ENCODE data around the gene HEYL. TPM values are rescaled to one million over a fixed set of nuclear protein-coding genes. Genes with fewer than 3 reads are reported as not detected.

Gene HEYL
- total and polyA plus RNA-seq, 7 donors: 0.92 to 14.7 (median 2.5) TPM

GRCh38 chr1:39680751-39681150 lies 41.3 kb upstream of the HEYL start:
- TF ChIP-seq CTCF (IDR thresholded peaks at IDR 0.05): no peak
- no peaks in the 10 kb centered on the region for H3K36me3 ChIP-seq
- H3K27me3 ChIP-seq: peaks cover 0 to 31% (median 23%) of the 10 kb centered on the region in 3 donors
- WGBS, 2 donors: 49 to 57% methylated on average over 4 of the region's 4 CpGs
- no peak overlapping the region for H3K27ac ChIP-seq
- H3K9me3 ChIP-seq: no peaks in the 10 kb centered on the region
- H3K4me1 ChIP-seq: no peaks in the 10 kb centered on the region
- no peak overlapping the region for H3K4me3 ChIP-seq
- intact Hi-C loops (cut with DNase I): no loop called here
- DNase-seq: no peak

- no peak for DNase-seq
- Histone ChIP-seq H3K27ac (no peak overlapping the region), H3K4me3 (no peak overlapping the region), H3K9me3 (no peaks in the 10 kb centered on the region), H3K4me1 (no peaks in the 10 kb centered on the region), H3K27me3 (peaks cover 0 to 28% (median 19%) of the 10 kb centered on the region in 3 donors), H3K36me3 (no peaks in the 10 kb centered on the region)
- TF ChIP-seq EP300 (IDR thresholded peaks at IDR 0.05): no peak
- no peak for TF ChIP-seq POLR2A (IDR thresholded peaks at IDR 0.05)
- intact Hi-C loops (cut with DNase I): no loop called here
- 63 to 73% methylated on average over 2 of the region's 2 CpGs for WGBS, 2 donors
Observed at GRCh38 chr1:39679821-39680220, 40.4 kb upstream of the HEYL start.

- TF ChIP-seq EP300 (IDR thresholded peaks at IDR 0.05) (no peak), POLR2AphosphoS5 (IDR thresholded peaks at IDR 0.05) (no peak), POLR2A (IDR thresholded peaks at IDR 0.05) (no peak), CTCF (IDR thresholded peaks at IDR 0.05) (no peak)
- DNase-seq: no peak
- 80 to 81% methylated on average over 2 of the region's 2 CpGs for WGBS, 2 donors
- Histone ChIP-seq H3K27me3 (peaks cover 0 to 18% (median 9%) of the 10 kb centered on the region in 3 donors), H3K36me3 (no peaks in the 10 kb centered on the region), H3K9me3 (no peaks in the 10 kb centered on the region), H3K4me3 (no peak overlapping the region), H3K4me1 (no peaks in the 10 kb centered on the region), H3K27ac (no peak overlapping the region)
- intact Hi-C loops (cut with DNase I): no loop called here
Observed at GRCh38 chr1:39678889-39679288, 39.4 kb upstream of the HEYL start.

GRCh38 chr1:39677645-39678044 lies 38.2 kb upstream of the HEYL start:
- Histone ChIP-seq H3K27me3 (peaks cover 0 to 6% (median 0%) of the 10 kb centered on the region in 3 donors), H3K27ac (no peak overlapping the region), H3K36me3 (no peaks in the 10 kb centered on the region), H3K4me1 (no peaks in the 10 kb centered on the region), H3K9me3 (no peaks in the 10 kb centered on the region), H3K4me3 (no peak overlapping the region)
- intact Hi-C loops (cut with DNase I): no loop called here
- WGBS, 2 donors: 82 to 88% methylated on average over 4 of the region's 4 CpGs
- no peak for DNase-seq
- no peak for TF ChIP-seq EP300 (IDR thresholded peaks at IDR 0.05)
- TF ChIP-seq CTCF (IDR thresholded peaks at IDR 0.05): no peak
- TF ChIP-seq POLR2A (IDR thresholded peaks at IDR 0.05): no peak
- no peak for TF ChIP-seq POLR2AphosphoS5 (IDR thresholded peaks at IDR 0.05)

- H3K9me3 ChIP-seq: no peaks in the 10 kb centered on the region
- TF ChIP-seq POLR2A (IDR thresholded peaks at IDR 0.05): no peak
- no peak for TF ChIP-seq CTCF (IDR thresholded peaks at IDR 0.05)
- TF ChIP-seq POLR2AphosphoS5 (IDR thresholded peaks at IDR 0.05): no peak
- no peak for TF ChIP-seq EP300 (IDR thresholded peaks at IDR 0.05)
- 83 to 84% methylated on average over 6 of the region's 6 CpGs for WGBS, 2 donors
- no peak overlapping the region for H3K27ac ChIP-seq
- no peak for DNase-seq
- intact Hi-C loops (cut with DNase I): no loop called here
- peaks cover 0 to 5% (median 0%) of the 10 kb centered on the region in 3 donors for H3K27me3 ChIP-seq
- no peak overlapping the region for H3K4me3 ChIP-seq
- H3K4me1 ChIP-seq: peaks cover 0 to 6% (median 5%) of the 10 kb centered on the region in 4 donors
- no peaks in the 10 kb centered on the region for H3K36me3 ChIP-seq
Observed at GRCh38 chr1:39676948-39677548, 37.6 kb upstream of the HEYL start.

Measured in sigmoid colon (tissue), 7 donors.